Immature natural killer cell (primary cell): ENCODE results near the gene CASQ1. TPM values are rescaled to one million over a fixed set of nuclear protein-coding genes. Genes with fewer than 3 reads are reported as not detected.

Source experiments
- DNase-seq, 3 donors: peaks; one replicate each; pipeline ENCODE4 v3.0.0; 2022; ENCODE audit warnings: mixed read lengths in 1 of 3
- H3K27ac Mint-ChIP-seq, 6 donors: one replicate each; pipeline ENCODE4 v1.8.0; 2020; ENCODE audit warnings: mixed read lengths in 6 of 6, mild to moderate bottlenecking in 5 of 6, inconsistent platforms in 4 of 6, moderate library complexity in 3 of 6
- H3K27me3 Mint-ChIP-seq, 3 donors: one replicate each; pipeline ENCODE4 v1.8.0; 2020 to 2021; ENCODE audit warnings: low read depth in 3 of 3, mild to moderate bottlenecking in 3 of 3, mixed read lengths in 3 of 3, moderate library complexity in 3 of 3, inconsistent platforms in 1 of 3
- H3K36me3 Mint-ChIP-seq, 3 donors: one replicate each; pipeline ENCODE4 v1.8.0; 2020; ENCODE audit warnings: mixed read lengths in 3 of 3, inconsistent platforms in 2 of 3, mild to moderate bottlenecking in 2 of 3
- H3K4me1 Mint-ChIP-seq, 2 donors: one replicate each; pipeline ENCODE4 v1.8.0; 2020; ENCODE audit warnings: inconsistent platforms in 2 of 2, mild to moderate bottlenecking in 2 of 2, mixed read lengths in 2 of 2, moderate library complexity in 1 of 2
- H3K4me3 Mint-ChIP-seq, 5 donors: one replicate each; pipeline ENCODE4 v1.8.0; 2020; ENCODE audit warnings: mild to moderate bottlenecking in 5 of 5, mixed read lengths in 5 of 5, inconsistent platforms in 3 of 5, moderate library complexity in 3 of 5
- H3K9me3 Mint-ChIP-seq, 6 donors: one replicate each; pipeline ENCODE4 v1.8.0; 2020; ENCODE audit warnings: mild to moderate bottlenecking in 6 of 6, mixed read lengths in 6 of 6, inconsistent platforms in 4 of 6, moderate library complexity in 3 of 6
- polyA plus RNA-seq, 3 donors: library from polyadenylated mRNA; unstranded; fragments of 300-500 nt; fragmentation: Illumina TruSeq; gene quantifications; one replicate each; pipeline ENCODE4 v1.2.3, GENCODE V29; 2021

The CASQ1 gene
- polyA plus RNA-seq, 3 donors from 2014 or later, result not detected

GRCh38 chr1:160161965-160162705, 28.2 kb upstream of the CASQ1 start:
- DNase-seq, result no peak
- Mint-ChIP-seq H3K4me3 (no peak overlapping the region), H3K27me3 (peaks cover 9 to 18% (median 10%) of the 10 kb centered on the region in 3 donors), H3K4me1 (peaks cover 10 to 22% of the 10 kb centered on the region in 2 donors), H3K9me3 (no peaks in the 10 kb centered on the region), H3K36me3 (peaks cover 0 to 5% (median 0%) of the 10 kb centered on the region in 3 donors), H3K27ac (no peak overlapping the region)

- Mint-ChIP-seq H3K4me3 (no peak overlapping the region), H3K4me1 (peaks cover 10 to 22% of the 10 kb centered on the region in 2 donors), H3K27ac (no peak overlapping the region), H3K27me3 (peaks cover 9 to 16% (median 13%) of the 10 kb centered on the region in 3 donors), H3K36me3 (peaks cover 0 to 5% (median 0%) of the 10 kb centered on the region in 3 donors), H3K9me3 (peaks cover 0 to 2% (median 0%) of the 10 kb centered on the region in 6 donors)
- DNase-seq, result no peak
These were observed 27.4 kb upstream of the CASQ1 start for GRCh38 chr1:160162931-160163330.

- Mint-ChIP-seq H3K4me1 (peaks cover 10 to 22% of the 10 kb centered on the region in 2 donors), H3K9me3 (peaks cover 0 to 2% (median 0%) of the 10 kb centered on the region in 6 donors), H3K27me3 (peaks cover 9 to 16% (median 13%) of the 10 kb centered on the region in 3 donors), H3K36me3 (peaks cover 0 to 5% (median 0%) of the 10 kb centered on the region in 3 donors), H3K27ac (no peak overlapping the region), H3K4me3 (no peak overlapping the region)
- DNase-seq, result no peak
These were observed 26.8 kb upstream of the CASQ1 start for GRCh38 chr1:160163615-160164014.

- H3K9me3 Mint-ChIP-seq, result peaks cover 0 to 2% (median 0%) of the 10 kb centered on the region in 6 donors
- no peak overlapping the region for H3K4me3 Mint-ChIP-seq
- peaks cover 9 to 16% (median 15%) of the 10 kb centered on the region in 3 donors for H3K27me3 Mint-ChIP-seq
- H3K4me1 Mint-ChIP-seq, result peaks cover 12 to 27% of the 10 kb centered on the region in 2 donors
- H3K36me3 Mint-ChIP-seq, result peaks cover 0 to 5% (median 0%) of the 10 kb centered on the region in 3 donors
- DNase-seq, result no peak
- no peak overlapping the region for H3K27ac Mint-ChIP-seq
These were observed 26.3 kb upstream of the CASQ1 start for GRCh38 chr1:160164121-160164520.

DNA sequence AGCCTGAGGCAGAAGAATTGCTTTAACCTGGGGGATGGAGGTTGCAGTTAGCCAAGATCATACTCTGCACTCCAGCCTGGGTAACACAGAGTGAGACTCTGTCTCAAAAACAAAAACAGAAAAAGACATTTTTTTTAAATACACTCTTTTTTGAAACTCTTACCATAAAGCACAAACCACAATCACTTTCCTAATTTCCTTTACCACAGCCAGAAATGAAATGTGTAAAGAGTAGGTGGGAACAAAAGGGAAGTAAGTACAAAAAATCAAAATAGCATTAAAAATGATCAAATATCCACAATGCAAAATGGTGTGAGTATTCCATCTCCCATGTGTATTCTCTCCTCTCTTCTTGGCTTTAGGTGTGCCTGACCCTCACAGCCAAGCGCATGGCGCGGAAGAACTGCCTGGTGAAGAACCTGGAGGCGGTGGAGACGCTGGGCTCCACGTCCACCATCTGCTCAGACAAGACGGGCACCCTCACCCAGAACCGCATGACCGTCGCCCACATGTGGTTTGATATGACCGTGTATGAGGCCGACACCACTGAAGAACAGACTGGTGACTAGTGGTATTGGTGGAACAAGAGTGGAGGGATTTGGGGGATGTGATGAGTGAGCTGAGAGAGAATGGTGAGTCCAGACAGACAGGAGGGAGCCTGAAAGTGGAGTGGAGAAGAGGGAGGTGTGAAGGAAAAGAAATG, 24.1 kb upstream of the CASQ1 start:
- Mint-ChIP-seq H3K4me3 (peak overlapping the region in 2 of 5 donors; percentile 9 to 10), H3K36me3 (peaks cover 0 to 5% (median 0%) of the 10 kb centered on the region in 3 donors), H3K27ac (peak overlapping the region in 1 of 6 donors; percentile 55), H3K9me3 (peaks cover 0 to 2% (median 0%) of the 10 kb centered on the region in 6 donors), H3K27me3 (peaks cover 11 to 17% (median 14%) of the 10 kb centered on the region in 3 donors), H3K4me1 (peaks cover 20 to 37% of the 10 kb centered on the region in 2 donors)
- peak in 1 of 3 donors; percentile 9 for DNase-seq

DNA sequence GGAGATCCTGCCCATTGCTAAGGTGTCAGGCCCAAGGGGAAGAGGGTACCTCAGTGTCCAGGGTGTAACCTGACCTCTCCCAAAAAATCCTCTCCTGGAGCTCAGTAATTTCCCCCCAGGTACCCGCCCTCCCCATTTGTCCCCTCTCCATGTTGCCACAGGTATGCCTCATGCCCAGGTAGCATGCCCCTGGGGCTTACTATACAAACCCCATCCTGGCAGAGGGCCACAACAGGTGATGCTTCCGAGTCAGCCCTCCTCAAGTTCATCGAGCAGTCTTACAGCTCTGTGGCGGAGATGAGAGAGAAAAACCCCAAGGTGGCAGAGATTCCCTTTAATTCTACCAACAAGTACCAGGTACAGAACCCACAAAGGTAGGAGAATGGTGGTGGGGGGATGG, 23.3 kb upstream of the CASQ1 start:
- peaks cover 7 to 18% (median 14%) of the 10 kb centered on the region in 3 donors for H3K27me3 Mint-ChIP-seq
- peaks cover 0 to 2% (median 0%) of the 10 kb centered on the region in 6 donors for H3K9me3 Mint-ChIP-seq

GRCh38 chr1:160167580-160167979, 22.8 kb upstream of the CASQ1 start:
- no peak for DNase-seq
- Mint-ChIP-seq H3K9me3 (peaks cover 0 to 2% (median 0%) of the 10 kb centered on the region in 6 donors), H3K4me3 (no peak overlapping the region), H3K27ac (no peak overlapping the region), H3K36me3 (peaks cover 0 to 5% (median 0%) of the 10 kb centered on the region in 3 donors), H3K27me3 (peaks cover 10 to 18% (median 16%) of the 10 kb centered on the region in 3 donors), H3K4me1 (peaks cover 20 to 37% of the 10 kb centered on the region in 2 donors)

More for the DNA sequence above, 23.3 kb upstream of the CASQ1 start:
- no peak for DNase-seq
- Mint-ChIP-seq H3K27ac (no peak overlapping the region), H3K36me3 (peaks cover 0 to 5% (median 0%) of the 10 kb centered on the region in 3 donors), H3K4me3 (no peak overlapping the region), H3K4me1 (peaks cover 20 to 37% of the 10 kb centered on the region in 2 donors)

- Mint-ChIP-seq H3K27me3 (peaks cover 10 to 18% (median 18%) of the 10 kb centered on the region in 3 donors), H3K27ac (no peak overlapping the region), H3K36me3 (peaks cover 0 to 5% (median 0%) of the 10 kb centered on the region in 3 donors), H3K9me3 (peaks cover 0 to 2% (median 0%) of the 10 kb centered on the region in 6 donors), H3K4me3 (no peak overlapping the region), H3K4me1 (peaks cover 20 to 37% of the 10 kb centered on the region in 2 donors)
- no peak for DNase-seq
These were observed 22.4 kb upstream of the CASQ1 start for GRCh38 chr1:160168016-160168415.

DNA sequence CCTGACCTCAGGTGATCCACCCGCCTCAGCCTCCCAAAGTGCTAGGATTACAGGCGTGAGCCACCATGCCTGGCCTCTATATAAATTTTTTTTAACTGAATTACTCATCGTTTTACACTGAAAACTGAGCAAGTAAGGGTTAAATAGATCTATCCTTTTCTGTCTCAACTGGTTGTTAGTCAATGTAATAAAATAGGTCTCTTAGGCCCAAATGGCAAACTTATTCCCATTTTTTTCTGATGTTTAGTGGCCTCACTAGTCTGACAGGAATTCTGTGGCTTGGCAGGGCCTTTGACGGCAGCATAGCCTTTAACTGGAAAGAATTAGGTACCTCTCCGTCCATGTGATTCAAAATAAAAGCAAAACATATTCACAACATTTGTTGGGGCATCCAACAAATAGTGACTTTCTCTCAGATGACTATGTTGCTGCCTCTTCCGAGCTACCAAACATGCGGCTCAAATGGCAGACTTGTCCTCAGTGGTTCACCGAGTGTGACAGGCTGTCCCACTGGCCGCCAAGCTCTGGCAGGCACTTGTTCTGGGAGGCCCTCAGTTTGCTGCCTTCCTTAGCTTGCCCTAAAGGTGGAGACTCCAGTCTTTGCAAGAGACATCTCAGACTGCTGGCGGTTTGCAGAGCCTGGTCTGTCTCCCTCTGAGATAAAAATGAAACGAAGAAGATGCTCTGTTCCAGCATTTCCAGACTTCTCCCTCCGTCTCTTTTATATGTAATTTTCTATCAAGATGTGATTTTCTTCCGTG, 21.6 kb upstream of the CASQ1 start:
- H3K4me3 Mint-ChIP-seq, result peak overlapping the region in 2 of 5 donors; percentile 9 to 39
- H3K9me3 Mint-ChIP-seq, result peaks cover 0 to 2% (median 0%) of the 10 kb centered on the region in 6 donors
- peaks cover 13 to 16% (median 14%) of the 10 kb centered on the region in 3 donors for H3K27me3 Mint-ChIP-seq
- H3K36me3 Mint-ChIP-seq, result peaks cover 0 to 5% (median 0%) of the 10 kb centered on the region in 3 donors
- H3K4me1 Mint-ChIP-seq, result peaks cover 20 to 31% of the 10 kb centered on the region in 2 donors
- H3K27ac Mint-ChIP-seq, result peak overlapping the region in 1 of 6 donors; percentile 42
- DNase-seq, result no peak

DNA sequence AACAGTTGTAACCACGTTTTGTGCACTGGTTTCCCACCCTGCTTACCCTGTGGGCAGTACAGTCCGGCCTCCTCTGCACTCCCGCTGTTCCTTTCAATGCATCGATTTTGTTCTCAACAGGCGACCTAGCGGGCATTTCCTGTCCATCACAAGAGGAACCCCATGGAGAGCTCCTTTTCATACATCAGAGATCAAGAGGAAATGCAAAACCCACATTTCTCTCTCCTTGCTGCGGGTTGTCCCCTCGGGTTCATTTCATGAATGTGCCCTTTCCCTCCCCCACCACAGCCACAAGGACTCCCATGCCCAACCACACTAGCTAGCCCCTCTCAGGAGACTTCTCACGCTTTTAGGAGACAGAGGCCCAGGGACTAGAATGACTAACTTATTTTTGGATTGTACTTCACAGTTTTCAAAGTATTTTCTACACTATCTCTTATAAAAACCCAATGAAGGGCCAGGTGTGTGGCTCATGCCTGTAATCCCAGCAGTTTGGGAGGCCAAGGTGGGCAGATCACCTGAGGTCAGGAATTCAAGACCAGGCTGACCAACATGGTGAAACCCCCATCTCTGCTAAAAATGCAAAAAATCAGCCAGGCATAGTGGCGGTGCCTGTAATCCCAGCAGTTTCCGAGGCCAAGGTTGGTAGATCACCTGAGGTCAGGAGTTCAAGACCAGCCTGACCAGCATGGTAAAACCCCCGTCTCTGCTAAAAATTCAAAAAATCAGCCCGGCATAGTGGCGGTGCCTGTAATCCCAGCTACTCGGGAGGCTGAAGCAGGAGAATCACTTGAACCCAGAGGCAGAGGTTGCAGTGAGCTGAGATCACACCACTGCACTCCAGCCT, 20.6 kb upstream of the CASQ1 start:
- H3K9me3 Mint-ChIP-seq, result peaks cover 0 to 2% (median 0%) of the 10 kb centered on the region in 6 donors
- peaks cover 12 to 14% (median 13%) of the 10 kb centered on the region in 3 donors for H3K27me3 Mint-ChIP-seq
- H3K27ac Mint-ChIP-seq, result peak overlapping the region in 2 of 6 donors; percentile 20 to 61
- H3K4me1 Mint-ChIP-seq, result peaks cover 20 to 29% of the 10 kb centered on the region in 2 donors
- H3K36me3 Mint-ChIP-seq, result peaks cover 0 to 5% (median 0%) of the 10 kb centered on the region in 3 donors
- DNase-seq, result peak; percentile 8 to 26 (median 15)
- H3K4me3 Mint-ChIP-seq, result peak overlapping the region; percentile 5 to 39 (median 19)

GRCh38 chr1:160171354-160171753, 19.0 kb upstream of the CASQ1 start:
- Mint-ChIP-seq H3K36me3 (peaks cover 0 to 4% (median 0%) of the 10 kb centered on the region in 3 donors), H3K9me3 (peaks cover 0 to 2% (median 0%) of the 10 kb centered on the region in 6 donors), H3K4me1 (peaks cover 13 to 20% of the 10 kb centered on the region in 2 donors), H3K27me3 (peaks cover 10 to 14% (median 13%) of the 10 kb centered on the region in 3 donors), H3K27ac (no peak overlapping the region), H3K4me3 (no peak overlapping the region)
- DNase-seq, result no peak

DNA sequence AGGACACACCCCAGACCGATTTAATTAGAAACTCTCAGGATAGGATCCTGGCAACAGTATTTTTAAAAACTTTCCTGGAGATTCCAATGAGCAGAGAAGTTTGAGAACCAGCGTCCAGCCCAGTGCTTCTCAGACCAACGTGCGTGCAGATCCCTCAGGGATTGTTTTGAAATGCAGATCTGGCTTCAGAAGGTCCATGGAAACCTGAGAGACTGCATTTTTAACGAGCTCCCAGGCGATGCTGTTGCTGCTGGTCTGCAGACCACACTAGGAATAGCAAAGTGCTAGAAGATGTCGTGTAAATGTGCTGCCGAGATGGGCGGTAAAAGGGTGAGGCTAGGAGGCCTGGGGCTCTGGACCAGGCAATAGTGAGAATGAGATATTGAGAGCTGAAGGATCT, 18.4 kb upstream of the CASQ1 start:
- H3K27me3 Mint-ChIP-seq, result peaks cover 8 to 10% (median 10%) of the 10 kb centered on the region in 3 donors
- peaks cover 0 to 2% (median 0%) of the 10 kb centered on the region in 6 donors for H3K9me3 Mint-ChIP-seq
- H3K4me3 Mint-ChIP-seq, result no peak overlapping the region
- no peak overlapping the region for H3K27ac Mint-ChIP-seq
- no peak for DNase-seq
- H3K4me1 Mint-ChIP-seq, result peaks cover 10 to 15% of the 10 kb centered on the region in 2 donors
- no peaks in the 10 kb centered on the region for H3K36me3 Mint-ChIP-seq
